ENCODE data around the gene WDR53. TPM values are rescaled to one million over a fixed set of nuclear protein-coding genes. Genes with fewer than 3 reads are reported as not detected.

WDR53 gene
- total and polyA plus RNA-seq, 9 of the 15 experiments (the other 6 are each of a cell fraction or from before 2014, with no cell fraction given) = 13.0 to 34.5 (median 20.9) TPM

- TF ChIP-seq CBX5 (IDR thresholded peaks at IDR 0.05; ENCODE audit: borderline replicate concordance, low read depth) (no peak), ZNF146 (CRISPR knock-in tag; IDR thresholded peaks at IDR 0.05; ENCODE audit: unreplicated experiment) (no peak), U2AF2 (optimal IDR thresholded peaks at IDR 0.05; ENCODE audit: low read depth, low read length) (no peak), CBFA2T2 (conservative IDR thresholded peaks at IDR 0.05) (peak; percentile 75), ZBTB40 (IDR thresholded peaks at IDR 0.05) (0 out of 2 replicates have a peak, but pooled peaks have one; percentile 16), ZBTB40 (CRISPR knock-in tag; IDR thresholded peaks at IDR 0.05) (no peak), TEAD1 (CRISPR knock-in tag; IDR thresholded peaks at IDR 0.05) (0 out of 4 replicates have a peak, but pooled peaks of 1 of the 2 experiments have one; percentile 18), SLC30A9 (CRISPR knock-in tag; IDR thresholded peaks at IDR 0.05) (no peak), LARP7 (IDR thresholded peaks at IDR 0.05) (no peak), PPARD (CRISPR knock-in tag; IDR thresholded peaks at IDR 0.05) (no peak), ZNF830 (CRISPR knock-in tag; IDR thresholded peaks at IDR 0.05) (no peak), RBM39 (optimal IDR thresholded peaks at IDR 0.05; ENCODE audit: low read depth, low read length) (no peak), SAFB2 (IDR thresholded peaks at IDR 0.05; ENCODE audit: borderline replicate concordance, low read depth, low read length, severe bottlenecking) (no peak), TAL1 (IDR thresholded peaks at IDR 0.05) (peak; percentile 85), FUS (optimal IDR thresholded peaks at IDR 0.05; ENCODE audit: low read depth, low read length) (no peak), NFE2L1 (tag; IDR thresholded peaks at IDR 0.05; ENCODE audit: borderline replicate concordance, low read depth) (no peak), NFRKB (IDR thresholded peaks at IDR 0.05; ENCODE audit: low read depth) (no peak), MCM2 (IDR thresholded peaks at IDR 0.05; ENCODE audit: low read depth) (no peak), E2F6 (IDR thresholded peaks at IDR 0.05; ENCODE audit: borderline replicate concordance in 1 of 2, extremely low read depth in 1 of 2, insufficient read depth in 1 of 2, insufficient read length in 1 of 2, low read depth in 1 of 2, low read length in 1 of 2, poor library complexity in 1 of 2, severe bottlenecking in 1 of 2) (no peak), ZNF76 (CRISPR knock-in tag; IDR thresholded peaks at IDR 0.05; ENCODE audit: borderline replicate concordance) (no peak)
Observed at GRCh38 chr3:196514913-196515621, 53.3 kb downstream of the WDR53 start, which contains the start of gene SMCO1 (continued).
